ENCODE results near the gene VSIG8. TPM values are rescaled to one million over a fixed set of nuclear protein-coding genes. Genes with fewer than 3 reads are reported as not detected.

VSIG8 gene
- total and polyA plus RNA-seq, 4 donors, result 0.08 TPM; not detected in 3

GRCh38 chr1:159839116-159839849 is 23.2 kb downstream of the VSIG8 start:
- no peak for DNase-seq (ENCODE audit: low spot score)
- Histone ChIP-seq H3K4me3 (ENCODE audit: low read depth in 1 of 3, low read length in 3 of 3) (no peak overlapping the region), H3K9ac (ENCODE audit: low read depth in 1 of 2, low read length in 2 of 2) (no peak overlapping the region), H3K9me3 (ENCODE audit: control insufficient read depth in 4 of 4, low read length in 3 of 4) (no peaks in the 10 kb centered on the region), H3K36me3 (ENCODE audit: control insufficient read depth in 4 of 4, insufficient read depth in 3 of 4, low read depth in 1 of 4, low read length in 3 of 4) (no peaks in the 10 kb centered on the region), H3K27ac (ENCODE audit: low read depth in 1 of 2, low read length in 2 of 2) (no peak overlapping the region), H3K27me3 (ENCODE audit: control insufficient read depth in 4 of 4, insufficient read depth in 4 of 4, low read length in 3 of 4) (no peaks in the 10 kb centered on the region), H3K4me1 (ENCODE audit: control insufficient read depth in 4 of 4, insufficient read depth in 4 of 4, low read length in 3 of 4) (no peaks in the 10 kb centered on the region)
- TF ChIP-seq ZBTB33 (IDR thresholded peaks at IDR 0.05), result no peak
- TF ChIP-seq HNF4A (conservative IDR thresholded peaks at IDR 0.05), result no peak
- no peak for TF ChIP-seq REST (IDR thresholded peaks at IDR 0.05)
- TF ChIP-seq ATF3 (IDR thresholded peaks at IDR 0.05), result no peak
- TF ChIP-seq EGR1 (IDR thresholded peaks at IDR 0.05; ENCODE audit: low read depth in 2 of 2), result no peak
- no peak for TF ChIP-seq CTCF (IDR thresholded peaks at IDR 0.05; ENCODE audit: low read depth, low read length, missing input control)
- TF ChIP-seq TAF1 (conservative IDR thresholded peaks at IDR 0.05), result no peak
- no peak for TF ChIP-seq RAD21 (IDR thresholded peaks at IDR 0.05)
- no peak for TF ChIP-seq NR2F2 (IDR thresholded peaks at IDR 0.05)
- 89% methylated on average over 5 of the region's 5 CpGs for WGBS

- Histone ChIP-seq H3K4me3 (ENCODE audit: low read depth in 1 of 3, low read length in 3 of 3) (no peak overlapping the region), H3K4me1 (ENCODE audit: control insufficient read depth in 4 of 4, insufficient read depth in 4 of 4, low read length in 3 of 4) (no peaks in the 10 kb centered on the region), H3K9me3 (ENCODE audit: control insufficient read depth in 4 of 4, low read length in 3 of 4) (no peaks in the 10 kb centered on the region), H3K27ac (ENCODE audit: low read depth in 1 of 2, low read length in 2 of 2) (no peak overlapping the region), H3K27me3 (ENCODE audit: control insufficient read depth in 4 of 4, insufficient read depth in 4 of 4, low read length in 3 of 4) (no peaks in the 10 kb centered on the region), H3K9ac (ENCODE audit: low read depth in 1 of 2, low read length in 2 of 2) (no peak overlapping the region), H3K36me3 (ENCODE audit: control insufficient read depth in 4 of 4, insufficient read depth in 3 of 4, low read depth in 1 of 4, low read length in 3 of 4) (no peaks in the 10 kb centered on the region)
- no peak for DNase-seq (ENCODE audit: low spot score)
- TF ChIP-seq SP1 (IDR thresholded peaks at IDR 0.05) (no peak), ATF3 (IDR thresholded peaks at IDR 0.05) (no peak), JUND (IDR thresholded peaks at IDR 0.05) (no peak), RXRA (IDR thresholded peaks at IDR 0.05) (no peak), FOXA1 (IDR thresholded peaks at IDR 0.05) (no peak), EGR1 (IDR thresholded peaks at IDR 0.05; ENCODE audit: low read depth in 2 of 2) (no peak), MAX (IDR thresholded peaks at IDR 0.05) (no peak), TAF1 (conservative IDR thresholded peaks at IDR 0.05) (no peak), NR2F2 (IDR thresholded peaks at IDR 0.05) (no peak), GABPA (IDR thresholded peaks at IDR 0.05 in 1 of 2, conservative IDR thresholded peaks at IDR 0.05 in 1 of 2) (no peak), HNF4G (IDR thresholded peaks at IDR 0.05) (no peak), RAD21 (IDR thresholded peaks at IDR 0.05) (no peak), CTCF (IDR thresholded peaks at IDR 0.05; ENCODE audit: low read depth, low read length, missing input control) (no peak), YY1 (IDR thresholded peaks at IDR 0.05) (no peak)
- 90% methylated on average over 1 of the region's 1 CpG for WGBS
Measured at GRCh38 chr1:159838715-159839114, 23.7 kb downstream of the VSIG8 start.

Measured in liver (tissue), 9 donors.